ENCODE measurements around the gene CKAP2L.

Gene CKAP2L

DNA sequence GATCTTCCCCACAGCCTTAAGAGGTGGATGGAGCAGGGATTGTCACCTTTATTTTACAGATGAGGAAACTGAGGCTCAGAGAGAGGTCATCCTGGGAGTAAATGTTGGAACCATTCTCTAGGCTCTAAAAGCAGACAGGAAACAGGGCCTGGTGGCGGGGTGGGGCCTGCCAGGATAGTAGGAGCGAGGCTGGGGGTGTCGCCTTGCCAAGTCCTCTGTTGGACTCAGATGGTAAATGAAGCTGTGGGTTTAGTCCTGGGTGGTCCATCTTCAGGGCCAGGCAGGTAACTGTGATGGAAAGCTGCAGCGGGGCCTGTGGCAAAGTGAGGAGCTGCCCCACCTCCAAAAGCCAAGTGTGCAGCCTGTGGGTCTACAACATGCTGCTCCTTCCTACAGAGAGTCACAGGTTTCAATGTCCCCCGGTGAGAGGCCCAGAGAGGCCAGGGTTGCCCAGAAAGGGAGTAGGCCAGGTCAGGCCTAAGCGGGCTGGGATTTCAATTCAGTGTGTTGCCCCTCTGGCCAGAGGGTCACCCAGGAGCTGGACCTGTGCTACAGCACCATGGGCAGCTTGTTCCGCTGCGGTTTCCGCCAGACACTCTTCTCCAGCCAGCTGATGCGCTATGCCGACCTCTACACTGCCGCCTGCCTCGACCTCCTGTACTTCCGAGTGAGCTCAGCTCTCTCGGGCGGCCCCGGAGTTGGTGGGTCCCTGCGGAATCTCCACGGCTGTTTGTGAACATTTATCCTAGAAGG, 37.0 kb downstream of the CKAP2L start:
- no peaks in the 10 kb centered on the region for H3K9me3 ChIP-seq (ENCODE audit: insufficient read depth, low read length)
- no peak overlapping the region for H3K4me3 ChIP-seq (ENCODE audit: low read length)
- TF ChIP-seq EZH2phosphoT487 (IDR thresholded peaks at IDR 0.05; ENCODE audit: low read depth), result no peak
- TF ChIP-seq, protein P1, sequence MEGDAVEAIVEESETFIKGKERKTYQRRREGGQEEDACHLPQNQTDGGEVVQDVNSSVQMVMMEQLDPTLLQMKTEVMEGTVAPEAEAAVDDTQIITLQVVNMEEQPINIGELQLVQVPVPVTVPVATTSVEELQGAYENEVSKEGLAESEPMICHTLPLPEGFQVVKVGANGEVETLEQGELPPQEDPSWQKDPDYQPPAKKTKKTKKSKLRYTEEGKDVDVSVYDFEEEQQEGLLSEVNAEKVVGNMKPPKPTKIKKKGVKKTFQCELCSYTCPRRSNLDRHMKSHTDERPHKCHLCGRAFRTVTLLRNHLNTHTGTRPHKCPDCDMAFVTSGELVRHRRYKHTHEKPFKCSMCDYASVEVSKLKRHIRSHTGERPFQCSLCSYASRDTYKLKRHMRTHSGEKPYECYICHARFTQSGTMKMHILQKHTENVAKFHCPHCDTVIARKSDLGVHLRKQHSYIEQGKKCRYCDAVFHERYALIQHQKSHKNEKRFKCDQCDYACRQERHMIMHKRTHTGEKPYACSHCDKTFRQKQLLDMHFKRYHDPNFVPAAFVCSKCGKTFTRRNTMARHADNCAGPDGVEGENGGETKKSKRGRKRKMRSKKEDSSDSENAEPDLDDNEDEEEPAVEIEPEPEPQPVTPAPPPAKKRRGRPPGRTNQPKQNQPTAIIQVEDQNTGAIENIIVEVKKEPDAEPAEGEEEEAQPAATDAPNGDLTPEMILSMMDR (IDR thresholded peaks at IDR 0.05; ENCODE audit: low read depth, low read length), result no peak
- 0 out of 2 replicates have a peak overlapping the region, but pooled peaks have one; percentile 16 for H3K4me2 ChIP-seq (ENCODE audit: low read length)
- H3K36me3 ChIP-seq (replicated peaks; ENCODE audit: low read depth, low read length), result no peaks in the 10 kb centered on the region
- no peaks in the 10 kb centered on the region for H4K20me1 ChIP-seq (ENCODE audit: insufficient read depth, low read length)
- no peaks in the 10 kb centered on the region for H3K79me2 ChIP-seq (ENCODE audit: low read length)
- H3K27ac ChIP-seq (ENCODE audit: low read length), result no peak overlapping the region
- H3K27me3 ChIP-seq (ENCODE audit: low read depth, low read length), result no peaks in the 10 kb centered on the region
- peaks cover 38% of the 10 kb centered on the region for H3K4me1 ChIP-seq (ENCODE audit: low read length)
- H2AFZ ChIP-seq (ENCODE audit: low read depth, low read length), result no peak overlapping the region
- H3K9ac ChIP-seq (ENCODE audit: low read length), result no peak overlapping the region

DNA sequence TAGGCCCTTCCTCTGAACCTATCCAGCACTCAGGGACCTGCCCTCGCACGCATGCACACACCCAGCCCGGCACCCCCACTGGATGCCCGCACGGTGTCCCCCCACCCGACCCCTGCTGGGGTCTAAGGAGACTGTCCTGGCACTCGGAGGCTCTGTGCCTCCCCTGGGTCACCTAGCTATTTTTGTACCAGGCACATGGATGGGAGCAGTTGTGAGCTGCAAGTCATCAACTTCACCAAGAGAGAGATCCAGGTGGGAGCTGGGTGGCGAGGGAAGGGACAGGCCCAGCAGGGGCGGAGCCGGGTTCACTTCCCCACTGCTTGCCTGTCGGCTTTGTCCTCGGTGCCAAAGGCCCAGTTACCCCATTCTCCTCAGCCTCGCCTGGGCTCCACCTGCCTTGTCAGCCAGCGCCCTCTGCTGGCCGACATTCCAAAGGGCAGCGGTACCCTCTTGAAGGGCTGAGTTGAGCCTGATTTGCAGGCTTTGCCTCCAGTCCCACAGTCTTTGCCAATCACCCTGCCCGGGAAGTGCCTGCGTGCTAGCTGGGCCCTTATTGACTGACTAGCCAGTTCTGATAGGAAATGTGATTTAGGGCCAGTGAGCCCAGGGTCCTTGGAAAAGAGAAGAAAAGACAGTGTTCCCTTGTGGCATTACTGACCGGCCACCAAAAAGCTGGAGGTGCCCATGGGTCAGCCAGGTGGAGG, 37.8 kb downstream of the CKAP2L start:
- Histone ChIP-seq H3K9ac (ENCODE audit: low read length) (peak overlapping the region; percentile 51), H3K4me2 (ENCODE audit: low read length) (peak overlapping the region; percentile 68), H4K20me1 (ENCODE audit: insufficient read depth, low read length) (no peaks in the 10 kb centered on the region), H3K79me2 (ENCODE audit: low read length) (no peaks in the 10 kb centered on the region), H3K27ac (ENCODE audit: low read length) (peak overlapping the region; percentile 55), H3K4me1 (ENCODE audit: low read length) (peaks cover 38% of the 10 kb centered on the region), H3K36me3 (replicated peaks; ENCODE audit: low read depth, low read length) (no peaks in the 10 kb centered on the region), H2AFZ (ENCODE audit: low read depth, low read length) (no peak overlapping the region), H3K4me3 (ENCODE audit: low read length) (peak overlapping the region; percentile 63), H3K27me3 (ENCODE audit: low read depth, low read length) (no peaks in the 10 kb centered on the region), H3K9me3 (ENCODE audit: insufficient read depth, low read length) (no peaks in the 10 kb centered on the region)
- TF ChIP-seq EZH2phosphoT487 (IDR thresholded peaks at IDR 0.05; ENCODE audit: low read depth), result no peak
- TF ChIP-seq, protein P1 (IDR thresholded peaks at IDR 0.05; ENCODE audit: low read depth, low read length), result peak; percentile 94

DNA sequence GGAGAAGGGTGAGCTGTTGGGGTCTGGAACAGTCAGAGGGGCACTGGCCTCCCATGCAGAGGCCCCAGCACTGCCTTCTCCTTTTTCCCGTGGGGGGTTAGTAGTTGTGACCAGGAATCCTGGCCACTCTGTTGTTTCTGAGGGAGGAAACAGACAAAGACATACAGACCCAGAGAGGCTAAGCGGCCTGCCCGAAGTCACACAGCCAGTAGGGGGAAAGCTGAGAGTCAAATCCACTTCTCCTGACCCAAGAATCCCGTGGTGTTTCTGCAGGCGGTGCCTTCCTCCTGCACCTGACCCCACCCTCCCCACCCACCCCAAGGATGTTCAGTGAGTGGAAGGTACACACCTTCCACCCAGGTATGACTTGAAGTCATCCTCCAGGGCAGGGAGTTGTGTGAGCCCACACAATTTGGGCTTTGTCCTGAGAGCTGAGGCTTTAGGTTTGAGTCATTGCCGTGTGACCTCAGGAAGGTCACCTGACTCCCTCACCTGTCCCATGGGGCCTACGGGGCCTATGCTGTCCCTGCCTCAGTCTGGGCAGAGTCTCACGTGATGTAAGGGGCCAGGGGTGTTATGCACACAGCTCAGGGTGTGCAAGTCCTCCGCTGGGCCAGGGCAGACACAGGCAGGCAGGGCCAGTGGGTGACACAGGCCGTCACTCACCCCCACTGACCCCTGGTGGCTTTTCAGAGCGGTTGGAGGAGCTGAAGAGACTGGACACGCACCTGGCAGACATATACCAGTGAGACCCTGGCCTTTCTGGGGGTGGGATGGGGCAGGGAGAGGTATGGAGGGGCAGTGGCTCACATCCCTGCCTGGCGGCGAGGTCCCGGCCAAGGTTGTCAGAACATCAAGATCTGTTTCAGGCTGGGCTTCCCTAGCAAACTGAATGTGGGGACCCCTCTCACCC, 38.6 kb downstream of the CKAP2L start:
- Histone ChIP-seq H3K9ac (ENCODE audit: low read length) (peak overlapping the region; percentile 51), H2AFZ (ENCODE audit: low read depth, low read length) (0 out of 2 replicates have a peak overlapping the region, but pooled peaks have one; percentile 81), H3K27ac (ENCODE audit: low read length) (peak overlapping the region; percentile 55), H3K4me2 (ENCODE audit: low read length) (peak overlapping the region; percentile 68), H3K9me3 (ENCODE audit: insufficient read depth, low read length) (no peaks in the 10 kb centered on the region), H3K79me2 (ENCODE audit: low read length) (no peaks in the 10 kb centered on the region), H3K4me3 (ENCODE audit: low read length) (peak overlapping the region; percentile 63), H4K20me1 (ENCODE audit: insufficient read depth, low read length) (no peaks in the 10 kb centered on the region), H3K4me1 (ENCODE audit: low read length) (peaks cover 38% of the 10 kb centered on the region), H3K36me3 (replicated peaks; ENCODE audit: low read depth, low read length) (no peaks in the 10 kb centered on the region), H3K27me3 (ENCODE audit: low read depth, low read length) (no peaks in the 10 kb centered on the region)
- TF ChIP-seq, protein P1 (IDR thresholded peaks at IDR 0.05; ENCODE audit: low read depth, low read length), result no peak
- no peak for TF ChIP-seq EZH2phosphoT487 (IDR thresholded peaks at IDR 0.05; ENCODE audit: low read depth)

All from OCI-LY3 (cell line).